MV-4-11 (cell line): Measurements from ENCODE around the gene XAF1.
"Not testable (repeated sequence)": the region's sequence is repeated elsewhere in the genome, so short reads cannot be mapped to it uniquely, and the experiment has no call there.

Experiments used
- DNase-seq: peaks from one replicate; lab custom pipeline; 2025; lab: John Stamatoyannopoulos, UW

The XAF1 gene

DNA sequence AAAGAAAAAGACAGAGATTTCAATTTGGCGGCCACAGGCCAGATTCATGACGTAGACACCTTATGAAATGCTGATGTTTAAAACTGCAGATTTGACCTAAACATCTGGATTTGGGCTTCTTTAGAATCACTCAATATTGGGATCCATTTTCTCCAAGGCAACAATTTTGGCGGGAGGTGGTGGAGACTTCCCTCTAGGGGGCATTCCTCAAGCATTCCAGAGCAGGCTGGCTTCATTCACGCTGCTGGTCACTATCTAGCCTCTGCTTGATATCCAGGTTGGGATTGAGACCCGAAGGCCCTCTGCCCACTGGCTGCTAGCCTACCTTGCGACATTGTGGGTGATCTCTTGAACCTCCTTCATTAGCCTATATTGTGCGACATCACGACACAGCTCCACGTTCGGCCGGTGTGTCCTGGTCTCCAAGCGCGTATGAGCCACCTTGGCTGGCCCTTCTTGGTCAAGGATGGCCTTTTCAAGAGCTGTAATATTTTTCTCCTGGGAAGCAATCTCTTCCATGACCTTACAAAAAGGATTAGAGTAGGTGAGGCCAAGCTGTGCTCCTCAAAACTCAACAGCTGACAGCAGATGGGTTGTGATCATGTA is 44.7 kb downstream of the XAF1 start:
- DNase-seq: no peak

DNA sequence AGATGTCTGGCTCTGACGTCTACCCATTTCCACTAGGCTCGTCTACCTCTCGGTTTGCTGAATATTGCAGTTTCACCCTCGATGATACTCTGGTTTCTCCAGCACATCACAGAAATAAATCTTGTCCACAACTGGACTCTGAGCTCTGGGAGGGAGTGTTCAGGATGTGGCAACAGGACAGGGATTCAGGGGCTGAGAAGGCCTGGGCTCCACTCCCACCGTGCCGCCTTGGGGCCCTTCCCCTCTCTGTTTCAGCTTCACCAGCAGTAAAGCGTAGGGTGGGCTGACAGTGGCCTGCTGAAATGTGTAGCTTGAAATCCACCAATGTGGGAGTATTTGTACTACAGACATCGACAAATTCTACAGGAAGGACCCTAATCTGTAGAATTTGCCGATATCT is 55.7 kb downstream of the XAF1 start:
- DNase-seq: no peak

DNA sequence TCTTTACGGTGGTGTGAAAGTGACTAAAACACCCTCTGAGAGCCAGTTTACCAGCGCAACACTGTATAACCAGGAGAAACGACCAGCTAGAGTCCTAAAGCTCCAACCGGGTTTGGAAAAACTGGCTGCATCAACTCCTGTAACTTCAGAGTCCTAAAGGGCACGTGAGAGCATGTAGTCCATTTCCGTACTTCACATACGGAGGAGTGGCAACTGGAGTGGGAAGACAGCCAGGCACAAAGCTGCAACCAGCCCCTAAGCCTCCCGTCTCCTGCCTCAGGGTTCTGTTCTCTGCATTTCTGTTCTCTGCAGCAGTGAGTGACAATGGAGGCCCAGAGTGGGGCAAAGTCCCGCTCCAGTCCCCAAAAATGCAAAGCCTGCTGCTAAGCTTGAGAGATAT is 56.4 kb downstream of the XAF1 start:
- DNase-seq: no peak

DNA sequence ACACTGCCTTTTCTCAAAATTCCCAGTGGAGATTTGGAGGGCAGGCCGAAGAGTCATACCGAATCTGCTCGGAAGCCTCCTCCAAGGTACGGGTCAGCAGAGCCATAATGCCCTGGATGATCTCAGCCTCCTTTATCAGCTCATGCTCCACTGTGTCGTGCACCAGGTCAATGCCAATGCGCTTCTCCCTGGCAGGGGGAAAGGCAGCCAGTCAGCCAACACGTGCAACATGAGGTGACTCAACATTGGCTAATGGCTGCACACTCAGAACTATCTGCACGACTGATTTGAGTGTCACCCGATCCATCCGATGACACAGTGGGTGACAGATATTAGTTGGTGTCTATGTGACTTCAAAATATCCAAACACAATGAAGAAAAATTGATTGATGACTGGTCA is 59.9 kb downstream of the XAF1 start:
- no peak for DNase-seq

DNA sequence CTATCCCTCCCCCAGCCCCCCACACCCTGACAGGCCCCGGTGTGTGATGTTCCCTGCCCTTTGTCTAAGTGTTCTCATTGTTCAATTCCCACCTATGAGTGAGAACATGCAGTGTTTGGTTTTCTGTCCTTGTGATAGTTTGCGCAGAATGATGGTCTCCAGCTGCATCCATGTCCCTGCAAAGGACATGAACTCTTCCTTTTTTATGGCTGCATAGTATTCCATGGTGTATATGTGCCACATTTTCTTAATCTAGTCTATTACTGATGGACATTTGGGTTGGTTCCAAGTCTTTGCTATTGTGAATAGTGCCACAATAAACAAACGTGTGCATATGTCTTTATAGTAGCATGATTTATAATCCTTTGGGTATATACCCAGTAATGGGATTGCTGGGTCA is 60.5 kb downstream of the XAF1 start:
- not testable (repeated sequence) for DNase-seq

DNA sequence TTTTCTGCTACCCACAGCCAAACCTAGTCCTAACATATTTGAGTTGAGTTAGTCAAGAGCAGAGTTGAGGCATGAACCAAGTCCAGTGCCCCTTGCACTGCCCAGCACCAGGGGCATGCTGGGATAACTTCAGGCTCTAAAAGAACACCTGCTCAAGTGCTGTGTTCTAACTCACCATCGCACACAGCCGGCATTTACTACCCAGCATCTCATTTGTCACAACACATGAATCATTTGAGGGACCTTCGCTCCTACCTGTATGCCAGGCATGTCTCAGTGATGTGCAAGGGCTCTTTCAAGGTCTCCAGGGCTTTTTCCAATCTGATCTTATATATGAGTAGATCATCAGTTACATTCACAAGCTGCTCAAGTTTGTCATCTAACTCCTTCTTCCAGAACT is 63.1 kb downstream of the XAF1 start:
- no peak for DNase-seq

DNA sequence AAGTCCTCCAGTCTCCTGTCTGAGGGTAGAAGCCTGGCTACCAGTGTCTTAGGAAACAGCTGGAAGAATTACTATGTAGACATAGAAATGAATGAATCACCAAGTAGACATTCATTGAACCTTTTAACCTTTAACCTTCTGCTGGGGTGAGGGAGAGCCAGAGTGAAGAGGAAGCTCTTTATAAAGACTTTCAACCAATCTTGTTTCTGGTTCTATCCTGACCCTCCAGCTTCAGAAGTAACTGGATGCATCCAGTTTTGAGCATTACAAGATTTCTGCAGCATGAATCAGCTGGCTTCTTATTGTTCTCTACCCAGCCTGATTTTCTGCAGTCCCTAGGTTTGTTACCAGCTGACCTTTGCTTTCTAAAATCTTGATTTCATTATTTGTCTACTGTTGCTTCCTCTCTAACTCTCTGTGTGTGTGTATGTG is 67.2 kb downstream of the XAF1 start:
- peak; percentile 88 for DNase-seq
